ENCODE measurements around the gene CEP63.

The CEP63 gene

DNA sequence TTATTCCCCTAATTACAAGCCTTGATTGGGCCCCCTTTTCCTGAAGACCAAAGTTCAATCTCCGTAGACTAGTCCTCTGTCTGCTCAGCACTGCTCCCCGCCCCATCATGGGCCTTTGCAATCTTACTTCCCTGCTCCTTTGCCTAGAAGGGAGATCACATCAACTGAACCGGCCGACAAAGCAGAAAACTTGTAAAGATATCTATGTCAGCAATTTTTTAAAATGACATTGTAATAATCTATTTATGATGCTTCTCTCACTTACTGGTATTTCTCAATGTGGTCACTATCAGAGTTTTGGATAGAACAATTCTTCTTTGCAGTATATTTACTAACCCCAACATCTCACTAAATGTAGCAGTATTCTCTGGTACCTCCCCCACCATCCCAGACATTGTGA is 17.3 kb upstream of the CEP63 start:
- no peak for DNase-seq (ENCODE audit: low read depth in 2 of 2)

DNA sequence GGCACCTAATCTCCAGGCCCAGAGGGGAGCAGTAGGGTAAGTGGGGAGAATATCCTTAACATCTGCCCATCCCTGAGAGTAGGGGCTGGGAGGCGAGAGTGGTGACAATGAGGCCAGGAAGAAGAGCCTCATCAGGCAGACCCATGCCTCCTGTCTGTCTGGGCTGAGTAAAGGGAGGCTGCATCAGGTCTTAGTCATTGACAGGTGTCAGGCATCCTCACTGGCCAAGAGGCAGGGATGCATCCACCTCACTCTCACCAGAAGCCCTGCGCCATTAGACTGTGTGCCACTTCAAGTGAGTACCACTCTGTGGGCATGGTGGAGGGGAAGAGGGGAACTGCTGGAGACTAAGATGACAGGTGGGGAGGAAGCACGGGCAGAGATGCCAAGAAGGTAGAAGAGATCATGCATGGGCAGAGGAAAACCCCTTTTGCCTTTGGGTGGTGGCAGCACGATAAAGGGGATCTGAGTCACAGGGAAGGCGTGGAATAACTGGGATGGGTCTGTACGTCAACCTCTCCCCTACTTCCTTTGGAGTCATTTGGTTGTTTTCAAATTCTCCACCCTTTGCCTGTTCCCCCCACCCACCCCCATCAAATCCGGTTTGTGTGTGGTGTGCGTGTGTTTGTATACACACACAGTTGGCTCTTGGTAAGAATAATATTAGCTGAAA is 14.2 kb upstream of the CEP63 start:
- no peak for DNase-seq (ENCODE audit: low read depth in 2 of 2)

DNA sequence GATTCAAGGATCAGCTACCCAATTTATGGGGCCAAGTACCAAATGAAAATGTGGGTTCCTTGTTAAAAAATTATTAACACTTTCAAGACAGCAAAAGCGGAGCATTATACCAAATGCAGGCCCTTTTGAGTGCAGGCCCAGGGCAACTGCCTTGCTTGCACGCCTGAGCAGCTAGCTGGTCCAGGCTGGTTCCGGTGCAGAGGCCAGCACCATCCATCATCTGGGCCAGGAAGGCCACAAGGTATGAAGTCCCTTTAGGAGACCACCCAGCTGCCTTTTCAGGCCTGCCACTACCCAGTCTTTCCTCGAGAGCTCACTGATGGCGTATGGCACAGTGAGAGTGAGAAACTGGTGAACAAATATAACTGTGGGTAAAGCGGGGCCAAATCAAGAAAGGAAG is 13.0 kb upstream of the CEP63 start:
- no peak for DNase-seq (ENCODE audit: low read depth in 2 of 2)

DNA sequence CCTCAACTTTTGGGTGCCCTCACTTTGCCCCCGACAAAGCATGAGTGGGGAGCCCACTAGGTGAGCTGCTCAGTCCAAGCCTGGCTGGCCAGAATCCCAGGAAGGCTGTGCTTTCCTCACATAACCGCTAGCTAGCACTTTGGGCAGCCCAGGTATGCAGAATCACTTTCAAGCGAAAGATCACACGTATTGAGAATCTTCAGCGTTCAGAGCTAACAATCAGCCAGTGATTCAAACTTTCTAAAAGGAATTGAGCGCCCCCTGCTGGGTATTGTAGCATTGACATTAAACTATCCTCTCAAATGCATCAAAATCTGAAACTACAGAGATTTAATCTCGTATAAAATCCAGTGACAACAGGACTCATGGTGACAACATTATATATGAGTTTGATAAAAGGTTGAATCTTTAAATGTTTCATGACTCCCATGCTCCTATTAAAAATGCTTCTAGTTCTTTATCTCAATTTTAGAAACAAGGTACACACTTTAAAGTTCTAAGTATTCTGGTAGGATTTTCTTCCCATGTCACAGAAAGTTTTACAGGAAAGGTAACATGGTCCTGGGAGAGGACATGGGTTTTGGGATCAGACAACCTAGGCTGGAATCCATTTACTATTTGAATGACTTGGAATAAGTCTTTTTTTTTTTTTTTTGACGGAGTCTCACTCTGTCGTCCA is 11.8 kb upstream of the CEP63 start:
- DNase-seq (ENCODE audit: low read depth in 2 of 2): peak; percentile 45 to 68

DNA sequence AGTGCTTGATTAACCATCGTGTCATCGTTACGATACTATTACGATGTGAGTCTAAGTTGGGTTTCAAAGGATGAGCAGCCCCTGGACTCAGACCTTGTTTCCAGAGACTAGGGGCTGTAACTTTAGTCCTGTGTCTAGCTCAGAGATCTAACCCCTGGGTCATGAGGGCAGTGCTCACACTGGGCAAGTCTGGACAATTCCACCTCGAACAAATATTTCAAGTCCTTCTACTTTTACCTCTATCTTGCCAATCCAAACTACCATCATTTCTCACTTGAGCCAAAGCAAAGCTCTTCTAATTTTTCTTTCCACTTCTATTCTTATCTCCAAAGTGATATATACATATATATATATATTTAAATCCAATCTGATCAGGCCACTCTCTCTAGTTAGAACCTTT is 10.9 kb upstream of the CEP63 start:
- no peak for DNase-seq (ENCODE audit: low read depth in 2 of 2)

DNA sequence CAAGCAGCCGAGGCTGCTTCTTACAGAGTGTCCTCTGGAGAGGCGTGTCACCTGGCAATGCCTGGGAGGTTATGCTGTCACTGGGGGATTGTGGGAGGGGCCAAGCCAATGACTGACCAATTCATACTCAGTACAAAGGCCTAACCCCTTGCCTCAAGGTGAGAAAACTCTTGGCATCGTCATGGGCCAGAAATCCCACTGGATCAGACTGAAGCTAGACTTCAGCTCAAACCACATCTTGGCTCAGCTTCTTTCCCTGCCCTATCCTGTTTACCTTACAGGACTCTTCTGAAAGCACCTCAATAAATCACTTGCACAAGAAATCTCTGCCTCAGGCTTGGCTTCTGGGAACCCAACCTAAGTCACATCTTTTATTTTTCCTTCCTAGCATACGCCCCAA is 9.6 kb upstream of the CEP63 start:
- DNase-seq (ENCODE audit: low read depth in 2 of 2): no peak

DNA sequence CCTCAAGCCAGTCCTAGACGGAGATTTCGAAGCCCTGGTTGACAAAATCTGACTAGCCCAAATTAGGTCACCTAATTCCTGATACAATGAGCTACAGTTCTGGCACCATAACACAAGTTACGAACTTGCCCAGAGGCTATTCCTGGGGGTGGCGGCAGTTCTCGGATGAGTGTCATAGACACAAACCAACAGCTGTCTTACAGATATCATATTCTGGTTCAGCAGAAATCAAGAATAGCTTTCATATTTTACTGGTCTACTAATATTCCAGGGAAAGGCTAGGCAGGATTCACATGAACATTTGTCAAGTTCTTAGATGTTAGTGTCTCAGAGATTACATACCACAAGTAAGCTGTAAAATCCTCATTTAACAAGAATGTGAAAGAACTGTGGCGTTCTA is 8.9 kb upstream of the CEP63 start:
- no peak for DNase-seq (ENCODE audit: low read depth in 2 of 2)

DNA sequence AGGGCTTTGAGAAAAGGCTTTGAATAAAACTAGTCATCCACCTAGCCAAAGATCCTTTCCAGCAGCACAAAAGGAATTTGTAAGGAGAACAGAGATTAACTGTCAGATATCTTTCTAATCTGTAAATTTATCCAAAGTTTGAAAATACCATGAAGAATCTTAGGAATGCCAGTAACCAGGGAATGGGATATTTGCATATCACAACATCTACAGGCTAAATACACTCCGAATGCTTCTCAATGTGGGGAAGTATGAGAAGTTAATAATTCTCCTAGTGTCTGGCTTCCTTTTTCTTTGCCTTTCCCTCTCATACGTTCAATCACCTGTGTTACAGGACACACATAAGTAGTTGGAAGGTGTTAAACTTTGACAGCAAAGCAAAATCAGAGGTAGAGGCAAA is 7.9 kb upstream of the CEP63 start:
- DNase-seq (ENCODE audit: low read depth in 2 of 2): no peak

DNA sequence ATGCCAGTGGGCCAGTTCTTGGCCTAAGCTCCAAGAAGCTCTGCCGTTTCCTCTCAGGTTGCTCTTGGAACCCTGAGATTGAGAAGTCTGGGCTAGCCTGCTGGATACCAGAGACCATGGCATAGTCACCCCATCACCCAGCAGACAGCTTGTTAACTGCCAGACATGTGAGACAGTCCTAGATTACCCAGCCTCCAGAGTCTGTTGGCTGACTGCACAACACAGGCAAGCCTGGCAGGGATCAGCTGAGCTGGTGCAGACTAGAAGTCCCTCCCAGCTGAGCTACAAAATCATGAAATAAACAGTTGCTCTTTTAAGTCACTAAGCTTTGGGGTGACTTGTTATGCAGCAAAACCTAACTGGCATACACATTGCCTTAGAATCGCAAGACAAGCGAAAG is 5.3 kb upstream of the CEP63 start:
- no peak for DNase-seq (ENCODE audit: low read depth in 2 of 2)

DNA sequence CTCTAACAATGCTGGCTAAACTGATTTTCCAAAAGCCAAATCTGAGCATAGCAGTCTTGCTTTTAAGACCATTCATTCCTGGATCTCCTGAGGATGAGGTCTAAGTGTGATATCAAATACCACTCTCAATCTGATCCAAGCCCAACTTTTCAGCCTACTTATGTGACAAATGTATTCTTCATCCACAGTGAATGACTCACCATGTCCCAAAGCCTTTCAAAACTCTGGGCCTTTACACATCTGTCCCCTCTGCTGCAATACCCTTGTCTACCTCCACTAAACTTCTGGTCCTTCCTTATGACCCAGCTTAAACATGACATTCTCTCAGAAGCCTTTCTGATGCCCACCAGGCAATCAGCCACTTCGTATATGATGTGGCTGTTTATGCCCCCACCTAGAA is 4.7 kb upstream of the CEP63 start:
- no peak for DNase-seq (ENCODE audit: low read depth in 2 of 2)

DNA sequence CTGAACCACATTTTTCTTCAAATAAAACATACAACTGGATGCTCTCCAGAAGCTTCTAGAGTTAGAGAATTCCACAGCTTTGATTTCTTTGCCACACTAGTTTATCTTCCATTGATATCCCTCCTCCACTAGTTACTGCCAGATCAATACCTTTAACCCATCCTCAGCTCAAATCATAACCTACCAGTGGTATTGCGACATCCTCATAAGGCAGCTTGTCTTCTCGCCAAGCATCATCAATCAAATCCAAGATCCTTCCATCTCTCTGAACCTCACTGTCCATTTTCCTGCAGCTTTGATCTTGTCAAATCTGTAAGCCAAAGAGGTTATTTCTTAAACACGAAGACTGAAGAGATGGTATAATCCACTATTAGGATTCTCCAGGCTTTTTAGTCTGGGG is 3.2 kb upstream of the CEP63 start:
- no peak for DNase-seq (ENCODE audit: low read depth in 2 of 2)

DNA sequence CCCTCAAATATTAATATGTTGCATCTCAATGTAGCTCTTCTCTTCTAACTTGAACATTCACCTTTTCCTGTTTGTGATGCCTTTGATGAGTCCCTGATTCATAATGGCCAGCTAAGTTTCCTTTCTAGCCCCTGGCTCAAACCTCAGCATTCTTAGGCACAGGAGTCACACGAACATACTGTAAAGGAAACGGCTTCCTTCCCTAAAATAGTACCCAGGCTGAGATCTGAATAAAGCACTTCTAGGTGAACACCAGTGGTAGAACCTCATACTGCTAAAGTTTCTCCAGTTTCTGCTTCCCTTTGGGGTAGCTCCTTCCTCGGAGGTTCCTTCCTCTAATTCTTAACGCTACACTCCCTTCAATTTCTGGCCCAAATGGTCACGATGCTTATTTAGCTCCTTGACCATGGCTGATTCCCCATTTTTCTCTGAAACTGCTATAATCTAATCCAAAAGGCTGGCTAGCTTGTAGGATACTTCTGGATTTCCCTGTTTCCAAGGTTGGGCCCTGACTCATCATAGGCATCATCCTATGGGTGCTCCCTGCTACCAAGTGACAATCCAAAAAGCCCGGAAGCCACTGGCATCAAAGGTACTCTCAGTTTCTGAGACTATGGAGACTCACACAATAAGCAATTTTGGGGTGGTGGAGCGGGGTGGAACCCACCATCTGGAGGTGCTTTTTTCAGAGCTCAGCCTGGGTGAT is 2.5 kb upstream of the CEP63 start:
- no peak for DNase-seq (ENCODE audit: low read depth in 2 of 2)

DNA sequence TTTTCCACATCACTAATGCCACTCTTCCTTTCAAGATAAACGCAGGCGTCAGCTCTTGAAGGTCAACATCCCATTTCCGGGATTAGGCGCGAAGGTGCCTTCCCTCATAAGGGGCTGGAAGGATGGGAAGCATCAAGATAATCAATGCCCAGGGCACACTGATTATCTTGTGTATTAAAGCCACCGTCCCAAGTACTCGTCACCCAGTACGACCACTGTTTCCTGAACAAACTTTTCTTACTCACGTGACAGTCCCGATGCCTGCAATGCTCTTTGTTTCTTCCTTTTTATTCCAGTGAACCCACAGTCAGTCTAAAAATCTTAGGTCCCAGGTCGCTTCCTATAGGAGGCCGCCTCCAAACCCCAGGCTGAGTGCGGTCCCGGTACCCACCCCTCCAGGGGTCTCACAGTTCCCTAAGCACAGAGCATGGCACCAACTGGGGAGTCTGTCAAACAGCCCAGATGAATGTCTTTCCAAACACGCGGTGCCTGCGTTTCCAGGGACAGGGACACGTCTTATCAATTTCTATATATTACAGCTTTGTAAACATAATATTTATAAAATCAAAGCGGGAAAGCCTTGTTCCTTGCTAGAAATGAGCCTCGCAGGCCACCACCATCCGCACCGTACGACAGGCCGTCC is 661 bp upstream of the CEP63 start:
- no peak for DNase-seq (ENCODE audit: low read depth in 2 of 2)

DNA sequence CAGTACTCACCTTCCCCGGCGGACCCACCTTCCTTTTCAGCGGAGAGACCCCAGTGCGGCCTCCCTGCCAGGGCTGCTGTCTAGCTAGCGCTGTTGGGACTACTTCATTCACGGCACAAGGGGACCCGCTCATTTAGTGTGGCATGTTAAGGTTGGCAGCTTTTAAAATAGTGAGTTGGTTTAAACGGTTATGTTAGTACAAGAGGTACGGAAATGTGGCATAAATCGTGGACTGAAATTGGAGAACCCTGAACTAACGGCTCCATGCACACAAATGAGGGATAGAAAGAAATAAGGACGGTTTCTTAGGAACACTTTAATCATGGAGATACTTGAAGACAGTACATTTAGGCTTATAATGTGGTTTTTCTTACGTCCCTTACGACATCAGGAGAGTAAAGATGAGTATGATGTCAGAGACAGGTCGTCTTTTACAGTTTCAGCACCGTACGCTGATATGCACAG is 752 bp downstream of the CEP63 start:
- DNase-seq (ENCODE audit: low read depth in 2 of 2): no peak

DNA sequence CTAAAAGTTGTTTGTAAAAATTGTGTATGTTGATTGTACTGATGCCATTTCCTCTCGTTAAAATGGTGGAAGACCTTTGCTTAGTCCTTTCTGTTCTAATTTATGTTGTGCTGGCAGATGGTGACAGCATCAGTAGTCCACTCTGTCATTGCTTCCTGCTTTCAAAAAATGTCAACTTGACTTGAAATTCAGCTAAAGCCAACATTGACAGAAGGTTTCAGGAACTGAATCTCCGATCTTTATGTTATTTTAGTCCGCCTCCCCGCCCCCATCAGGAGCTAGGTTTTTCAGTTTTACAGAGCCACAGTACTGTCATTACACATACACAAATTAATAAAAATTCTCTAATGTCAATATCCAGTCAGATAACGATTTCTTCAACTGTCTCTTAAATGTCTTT is 1.5 kb downstream of the CEP63 start:
- no peak for DNase-seq (ENCODE audit: low read depth in 2 of 2)

DNA sequence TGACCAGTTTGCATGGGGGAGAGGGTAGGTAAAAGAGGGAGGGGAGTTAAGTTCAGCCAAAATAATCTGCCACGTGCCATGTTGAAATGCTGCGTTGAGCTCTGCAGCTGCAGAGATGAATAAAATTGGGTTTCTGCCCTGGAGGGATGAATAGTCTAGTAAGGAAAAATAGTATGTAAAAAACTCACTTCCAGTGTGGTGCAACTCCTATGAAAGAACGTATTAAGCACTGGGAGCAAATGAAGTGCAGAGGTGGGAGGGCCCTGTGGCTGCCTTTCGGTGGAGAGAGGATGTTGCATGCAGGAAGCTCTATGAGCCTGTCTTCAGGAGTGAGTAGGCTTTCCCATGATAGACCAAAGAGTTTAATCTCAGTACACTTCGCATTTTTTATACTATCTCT is 8.6 kb downstream of the CEP63 start:
- DNase-seq (ENCODE audit: low read depth in 2 of 2): no peak

DNA sequence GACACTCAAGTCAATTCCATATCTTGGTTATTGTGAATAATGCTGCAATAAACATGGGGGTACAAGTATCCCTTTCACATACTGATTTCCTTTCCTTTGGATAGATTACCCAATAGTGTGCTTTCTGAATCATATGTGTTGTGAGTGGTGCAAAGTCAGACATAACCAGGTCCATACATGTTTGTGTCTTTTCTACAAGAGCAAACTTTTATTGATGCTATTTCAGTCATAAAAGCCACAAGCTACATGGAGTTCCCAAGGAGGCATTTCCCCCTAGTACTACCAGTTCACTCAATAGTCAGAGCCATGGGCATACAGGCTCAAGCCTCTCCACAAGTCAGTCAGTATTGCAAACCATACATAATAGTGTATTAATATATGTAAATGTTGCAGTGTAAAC is 10.1 kb downstream of the CEP63 start:
- DNase-seq (ENCODE audit: low read depth in 2 of 2): no peak

DNA sequence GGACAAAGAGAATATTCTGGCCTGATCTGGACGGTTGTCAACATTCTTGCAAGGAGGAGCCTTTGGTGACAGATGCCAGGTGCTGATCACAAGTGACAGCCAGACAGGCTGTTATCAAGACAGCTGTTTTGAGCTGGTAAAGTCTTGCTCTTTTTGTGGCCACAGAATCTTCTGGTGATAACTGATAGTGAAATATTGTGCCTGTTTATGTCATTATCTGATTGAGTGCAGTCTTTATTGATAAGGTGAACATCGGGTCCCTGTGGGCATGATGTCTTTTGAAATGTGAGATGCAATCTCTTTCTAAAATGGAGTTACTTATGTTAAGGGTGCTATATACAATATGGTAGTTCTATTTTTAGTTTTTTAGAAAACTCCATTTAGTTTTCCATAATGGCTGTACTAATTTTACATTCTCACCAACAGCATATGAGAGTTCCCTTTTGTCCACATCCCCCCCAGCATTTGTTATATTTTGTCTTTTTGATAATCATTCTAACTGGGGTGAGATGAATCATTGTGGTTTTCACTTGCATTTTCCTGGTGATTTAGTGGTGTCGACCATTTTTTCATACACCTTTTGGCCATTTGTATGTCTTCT is 10.7 kb downstream of the CEP63 start:
- no peak for DNase-seq (ENCODE audit: low read depth in 2 of 2)

DNA sequence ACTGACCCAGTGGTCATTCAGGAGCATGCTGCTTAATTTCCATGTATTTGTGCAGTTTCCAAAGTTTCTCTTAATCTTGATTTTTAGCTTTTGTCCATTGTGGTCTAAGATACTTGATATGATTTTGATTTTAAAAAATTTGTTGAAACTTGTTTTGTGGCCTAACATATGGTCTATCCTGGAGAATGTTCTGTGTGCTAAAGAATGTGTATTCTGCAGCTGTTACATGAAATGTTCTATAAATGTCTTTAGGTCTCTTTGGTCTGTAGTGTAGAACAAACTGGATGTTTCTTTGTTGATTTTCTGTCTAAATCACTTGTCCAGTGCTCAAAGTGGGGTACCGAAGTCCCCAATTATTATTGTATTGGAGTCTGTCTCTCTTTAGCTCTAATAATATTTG is 17.4 kb downstream of the CEP63 start:
- DNase-seq (ENCODE audit: low read depth in 2 of 2): no peak

DNA sequence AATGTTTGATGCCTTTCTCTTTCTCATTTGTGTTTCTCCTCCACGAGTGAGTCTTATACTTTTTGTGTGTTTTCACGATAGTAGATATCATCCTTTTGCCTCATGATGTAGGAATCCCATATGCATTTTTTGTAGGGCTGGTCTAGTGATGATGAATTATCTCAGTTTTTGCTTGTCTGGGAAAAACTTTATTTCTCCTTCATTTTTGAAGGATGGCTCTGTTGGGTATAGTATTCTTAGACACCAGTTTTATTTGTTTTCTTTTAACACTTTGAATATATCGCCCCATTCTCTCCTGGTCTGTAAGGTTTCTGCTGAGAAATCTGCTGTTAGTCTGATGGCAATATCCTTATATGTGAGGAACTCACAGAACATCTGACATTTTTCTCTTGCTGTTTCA is 18.3 kb downstream of the CEP63 start:
- no peak for DNase-seq (ENCODE audit: low read depth in 2 of 2)

DNA sequence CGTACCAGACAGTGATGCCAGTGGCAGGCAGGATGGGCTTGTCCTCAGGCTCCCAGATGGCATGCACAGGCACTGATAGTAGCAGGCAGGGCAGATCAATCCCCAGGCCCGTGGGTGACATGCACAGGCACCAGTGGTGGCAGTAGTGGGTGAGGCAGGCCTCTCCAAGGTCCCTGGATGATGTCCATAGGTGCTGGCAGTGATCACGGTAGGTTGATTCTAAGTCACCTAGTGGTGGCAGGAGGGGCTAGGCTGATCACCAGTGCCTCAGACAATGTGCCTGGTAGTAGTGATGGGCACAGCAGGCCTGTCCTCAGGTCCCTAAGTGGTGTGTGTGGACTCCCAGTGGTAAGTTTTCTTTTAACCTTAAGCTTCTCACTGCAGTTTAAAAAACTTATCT is 19.6 kb downstream of the CEP63 start:
- DNase-seq (ENCODE audit: low read depth in 2 of 2): no peak

DNA sequence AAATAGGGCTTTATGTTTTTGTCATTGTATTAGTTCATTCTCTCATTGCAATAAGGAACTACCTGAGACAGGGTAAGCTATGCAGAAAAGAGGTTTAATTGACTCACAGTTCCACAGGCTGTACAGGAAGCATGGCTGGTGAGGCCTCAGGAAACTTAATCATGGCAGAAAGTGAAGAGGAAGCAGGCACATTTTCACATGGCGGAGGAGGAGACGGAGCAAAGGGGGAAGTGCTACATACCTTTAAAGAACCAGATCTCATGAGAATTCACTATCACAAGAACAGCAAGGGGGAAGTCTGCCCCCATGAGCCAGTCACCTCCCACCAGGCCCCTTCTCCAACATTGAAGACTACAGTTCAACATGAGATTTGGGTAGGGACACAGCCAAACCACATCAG is 25.6 kb downstream of the CEP63 start:
- DNase-seq (ENCODE audit: low read depth in 2 of 2): no peak
